ENCODE measurements around the gene S100A13. TPM values are rescaled to one million over a fixed set of nuclear protein-coding genes. Genes with fewer than 3 reads are reported as not detected.

S100A13 gene
- total and polyA plus RNA-seq, 3 donors from 2014 or later, result 54.2 to 90.9 (median 78.2) TPM

GRCh38 chr1:153630384-153630783 is 3.1 kb upstream of the S100A13 start:
- no peak for TF ChIP-seq CTCF (IDR thresholded peaks at IDR 0.05)
- TF ChIP-seq POLR2A (IDR thresholded peaks at IDR 0.05), result no peak
- H3K27ac ChIP-seq, result peak overlapping the region in 1 of 2 donors; percentile 1
- WGBS, 2 donors, result 82 to 85% methylated on average over 7 of the region's 7 CpGs

GRCh38 chr1:153629971-153630370 is 2.7 kb upstream of the S100A13 start:
- Histone ChIP-seq H3K27ac (no peak overlapping the region), H3K9me3 (no peaks in the 10 kb centered on the region), H3K27me3 (no peaks in the 10 kb centered on the region), H3K4me3 (no peak overlapping the region), H3K36me3 (ENCODE audit: low read depth, missing control alignments) (no peaks in the 10 kb centered on the region), H3K4me1 (peaks cover 34% of the 10 kb centered on the region)
- TF ChIP-seq POLR2A (IDR thresholded peaks at IDR 0.05) (no peak), CTCF (IDR thresholded peaks at IDR 0.05) (no peak)
- WGBS, 2 donors, result 86% methylated on average over 1 of the region's 1 CpG; no CpG with 5 or more reads in 1 of the 2 donors
- intact Hi-C loops (cut with DNase I; ENCODE audit: low total_unique reads), result no loop called here
- no peak for DNase-seq

More at GRCh38 chr1:153630384-153630783, 3.1 kb upstream of the S100A13 start:
- intact Hi-C loops (cut with DNase I; ENCODE audit: low total_unique reads), result no loop called here
- H3K4me3 ChIP-seq, result no peak overlapping the region
- DNase-seq, result no peak
- H3K4me1 ChIP-seq, result peaks cover 38% of the 10 kb centered on the region
- H3K36me3 ChIP-seq (ENCODE audit: low read depth, missing control alignments), result no peaks in the 10 kb centered on the region
- no peaks in the 10 kb centered on the region for H3K27me3 ChIP-seq
- no peaks in the 10 kb centered on the region for H3K9me3 ChIP-seq

GRCh38 chr1:153629343-153629665 is 2.0 kb upstream of the S100A13 start:
- no peak overlapping the region for H3K27ac ChIP-seq
- no peak overlapping the region for H3K4me3 ChIP-seq
- TF ChIP-seq CTCF (IDR thresholded peaks at IDR 0.05) (no peak), POLR2A (IDR thresholded peaks at IDR 0.05) (no peak)
- H3K4me1 ChIP-seq, result peaks cover 32% of the 10 kb centered on the region
- H3K9me3 ChIP-seq, result no peaks in the 10 kb centered on the region
- no peaks in the 10 kb centered on the region for H3K27me3 ChIP-seq
- no peak for DNase-seq
- no peaks in the 10 kb centered on the region for H3K36me3 ChIP-seq (ENCODE audit: low read depth, missing control alignments)
- intact Hi-C loops (cut with DNase I; ENCODE audit: low total_unique reads), result no loop called here
- 78 to 84% methylated on average over 5 of the region's 5 CpGs for WGBS, 2 donors

GRCh38 chr1:153628638-153629342 is 1.5 kb upstream of the S100A13 start:
- no peaks in the 10 kb centered on the region for H3K9me3 ChIP-seq
- H3K4me1 ChIP-seq, result peaks cover 32% of the 10 kb centered on the region
- peak overlapping the region in 1 of 2 donors; percentile 94 for H3K27ac ChIP-seq
- H3K27me3 ChIP-seq, result no peaks in the 10 kb centered on the region
- DNase-seq, result no peak
- WGBS, 2 donors, result 85 to 89% methylated on average over 6 of the region's 6 CpGs
- H3K36me3 ChIP-seq (ENCODE audit: low read depth, missing control alignments), result no peaks in the 10 kb centered on the region
- TF ChIP-seq CTCF (IDR thresholded peaks at IDR 0.05) (no peak), POLR2A (IDR thresholded peaks at IDR 0.05) (no peak)
- intact Hi-C loops (cut with DNase I; ENCODE audit: low total_unique reads), result no loop called here
- H3K4me3 ChIP-seq, result no peak overlapping the region
